GM18526 (cell line): ENCODE results near the gene BPIFB3.

Source experiments
- POLR2A ChIP-seq: IDR thresholded peaks from 3 replicates; pipeline ENCODE4 v1.6.1; 2011; ENCODE audit not compliant: insufficient read length; ENCODE audit errors: extremely low read depth

BPIFB3 gene, protein sequence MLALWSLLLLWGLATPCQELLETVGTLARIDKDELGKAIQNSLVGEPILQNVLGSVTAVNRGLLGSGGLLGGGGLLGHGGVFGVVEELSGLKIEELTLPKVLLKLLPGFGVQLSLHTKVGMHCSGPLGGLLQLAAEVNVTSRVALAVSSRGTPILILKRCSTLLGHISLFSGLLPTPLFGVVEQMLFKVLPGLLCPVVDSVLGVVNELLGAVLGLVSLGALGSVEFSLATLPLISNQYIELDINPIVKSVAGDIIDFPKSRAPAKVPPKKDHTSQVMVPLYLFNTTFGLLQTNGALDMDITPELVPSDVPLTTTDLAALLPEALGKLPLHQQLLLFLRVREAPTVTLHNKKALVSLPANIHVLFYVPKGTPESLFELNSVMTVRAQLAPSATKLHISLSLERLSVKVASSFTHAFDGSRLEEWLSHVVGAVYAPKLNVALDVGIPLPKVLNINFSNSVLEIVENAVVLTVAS

DNA sequence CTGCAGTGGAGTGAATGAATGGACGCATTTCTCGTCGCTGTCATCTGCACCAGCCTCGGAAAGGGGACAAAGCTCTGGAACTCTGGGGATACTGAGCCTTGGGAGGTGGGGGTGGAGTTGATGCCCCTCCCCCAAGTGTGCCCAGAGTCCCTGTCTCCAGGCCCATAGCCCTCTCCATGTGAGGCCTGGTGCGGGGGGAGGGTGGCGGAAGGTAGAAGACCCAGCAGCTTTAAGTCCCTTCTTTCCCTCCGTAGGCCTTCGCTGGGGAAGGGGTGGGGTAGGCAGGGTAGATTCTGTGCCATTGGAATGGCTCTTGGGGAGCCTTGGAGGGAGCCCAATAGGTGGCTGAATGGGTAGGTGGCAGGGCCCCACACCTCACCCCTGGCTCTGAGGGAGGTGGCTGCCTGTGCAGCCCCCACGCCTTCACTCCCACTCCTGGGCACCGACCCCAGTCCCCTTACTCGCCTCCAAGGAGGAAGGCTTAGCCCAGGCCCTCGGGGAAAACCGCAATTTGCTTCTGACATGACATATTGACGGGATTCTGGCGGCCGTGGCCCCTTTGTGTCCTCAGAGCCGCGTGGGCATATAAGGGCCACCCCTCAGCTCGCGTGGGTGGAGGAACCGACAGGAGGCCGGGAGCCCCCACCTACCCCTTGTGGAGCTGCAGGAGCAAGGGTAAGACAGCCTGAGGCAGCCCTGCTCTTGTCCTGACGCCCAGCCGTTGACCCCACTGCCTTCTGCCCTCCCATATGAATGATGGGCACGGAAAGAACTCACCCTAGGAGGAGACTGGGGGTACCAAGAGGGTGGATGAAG, at the start of gene BPIFB3:
BPIFB3 (plus strand) TSS at position 613 of the 816 bp plus-strand sequence. CDS start 1,533 bp downstream, outside the sequence.
- TF ChIP-seq POLR2A, result no peak

- no peak for TF ChIP-seq POLR2A
Observed at GRCh38 chr20:33004141-33004751, 49.5 kb upstream of the BPIFB3 start, which contains the start of gene SUN5. TSS of gene SUN5 (minus strand) at chr20:33004433. CDS start at chr20:33004340, 93 bp downstream.

DNA sequence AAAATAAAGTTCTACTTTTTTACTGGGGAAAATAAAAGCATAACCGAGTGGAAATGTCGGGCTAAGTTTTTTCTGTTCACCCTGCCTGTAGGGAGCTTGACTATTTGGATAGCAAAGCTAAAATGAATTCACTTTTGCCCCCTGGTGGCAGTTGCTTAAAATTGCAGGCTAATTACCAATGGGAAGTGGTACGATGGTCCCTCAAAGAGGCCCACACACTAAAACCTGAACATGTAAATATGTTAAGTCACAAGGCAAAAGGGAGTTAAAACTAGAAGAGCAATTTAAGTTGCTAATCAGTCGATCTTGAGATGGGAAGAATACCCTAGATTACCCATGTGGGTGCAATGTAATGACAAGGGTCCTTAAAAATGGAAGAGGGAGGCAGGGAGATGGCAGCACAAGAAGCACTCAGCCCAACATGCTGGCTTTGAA, 48.6 kb upstream of the BPIFB3 start:
- TF ChIP-seq POLR2A, result no peak

DNA sequence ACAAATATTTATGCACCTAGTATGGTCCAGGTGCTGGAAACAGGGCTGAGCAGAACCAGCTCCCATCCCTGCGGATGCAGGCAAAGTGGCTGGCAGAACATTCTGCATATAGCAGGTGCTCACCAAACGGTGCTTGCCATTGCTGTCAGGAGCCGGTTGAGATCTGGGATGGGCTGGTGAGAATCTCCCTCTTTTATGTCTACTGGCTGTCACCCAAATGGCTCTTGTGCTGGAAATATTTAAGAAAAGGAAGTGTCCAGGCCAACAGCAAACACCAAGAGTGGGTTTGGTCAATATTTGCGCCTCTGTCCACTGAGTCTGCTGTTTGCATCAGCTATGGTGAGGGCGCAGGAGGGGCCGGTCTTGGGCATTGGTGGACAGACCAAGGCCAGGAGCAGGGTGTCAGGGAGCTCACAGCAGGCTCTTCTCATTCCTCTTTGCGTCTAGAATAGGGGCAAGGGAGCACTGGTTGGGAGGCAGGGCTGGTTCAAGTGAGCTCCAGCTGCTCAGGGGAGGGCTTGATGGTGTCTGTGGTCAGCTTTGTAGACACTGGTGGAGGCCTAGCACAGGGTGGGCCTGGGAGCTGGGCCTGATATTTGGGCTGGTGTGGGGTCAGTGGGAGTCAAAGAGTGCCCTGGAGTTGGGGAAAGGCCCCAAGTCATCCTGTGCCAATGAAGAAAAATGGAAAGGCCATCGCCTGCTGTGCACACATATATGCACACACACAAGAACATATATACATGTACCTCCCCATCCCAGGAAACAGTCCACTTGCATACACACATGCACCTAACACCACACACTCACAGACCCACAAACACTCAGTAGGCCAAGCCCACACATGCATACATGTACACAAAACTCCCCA, 47.6 kb upstream of the BPIFB3 start:
- TF ChIP-seq POLR2A, result no peak

- TF ChIP-seq POLR2A, result no peak
Observed at GRCh38 chr20:33006776-33007375, 46.8 kb upstream of the BPIFB3 start.

DNA sequence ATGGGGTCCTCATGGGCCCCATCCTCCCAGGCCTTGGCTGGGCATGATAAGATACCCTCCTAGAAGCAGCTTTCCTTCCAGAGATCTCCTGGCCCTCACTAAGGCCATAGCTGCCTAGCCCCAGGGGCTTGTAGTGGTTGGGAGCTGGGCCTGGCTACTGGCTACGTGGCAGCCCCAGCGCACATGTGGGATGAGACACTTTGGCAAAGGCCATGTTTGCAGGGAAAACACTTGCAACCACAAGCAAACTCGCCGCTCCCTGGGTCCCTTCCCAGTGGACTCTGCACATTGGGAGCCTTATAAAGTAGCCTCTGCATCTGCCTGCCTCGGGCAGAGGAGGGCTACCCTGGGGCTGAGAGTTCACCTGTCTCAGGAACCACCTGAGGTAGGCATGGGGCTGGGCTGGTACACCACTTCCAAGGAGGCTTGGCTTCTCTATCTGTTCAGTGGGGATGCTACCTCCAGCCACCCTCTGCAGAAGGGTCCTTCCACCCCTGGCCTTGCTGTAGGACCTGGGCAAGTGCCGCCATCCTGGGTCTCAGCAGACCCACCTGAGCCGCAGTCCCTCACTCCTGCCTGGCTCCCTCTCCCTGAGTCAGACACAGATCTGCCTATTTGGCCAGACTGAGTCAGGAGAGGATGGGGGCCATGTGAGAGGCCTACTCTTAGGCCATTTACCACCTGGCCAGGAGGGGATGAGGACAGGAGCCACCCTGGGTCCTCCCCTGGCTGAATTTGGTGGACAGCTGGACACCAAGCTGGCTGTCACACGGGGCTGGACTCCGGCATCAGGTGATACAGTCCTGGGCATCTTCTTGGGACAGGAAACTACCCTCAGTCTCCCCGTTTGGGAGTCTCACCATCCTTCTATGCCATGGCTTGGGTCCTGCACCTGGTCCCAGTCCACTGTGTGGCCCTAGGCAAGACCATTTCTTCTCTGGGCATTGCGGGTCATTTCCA, 46.0 kb upstream of the BPIFB3 start, which contains the start of gene BPIFB2:
BPIFB2 (plus strand) TSS at position 329 of the 960 bp plus-strand sequence. CDS start 871 bp downstream, outside the sequence.
- no peak for TF ChIP-seq POLR2A

DNA sequence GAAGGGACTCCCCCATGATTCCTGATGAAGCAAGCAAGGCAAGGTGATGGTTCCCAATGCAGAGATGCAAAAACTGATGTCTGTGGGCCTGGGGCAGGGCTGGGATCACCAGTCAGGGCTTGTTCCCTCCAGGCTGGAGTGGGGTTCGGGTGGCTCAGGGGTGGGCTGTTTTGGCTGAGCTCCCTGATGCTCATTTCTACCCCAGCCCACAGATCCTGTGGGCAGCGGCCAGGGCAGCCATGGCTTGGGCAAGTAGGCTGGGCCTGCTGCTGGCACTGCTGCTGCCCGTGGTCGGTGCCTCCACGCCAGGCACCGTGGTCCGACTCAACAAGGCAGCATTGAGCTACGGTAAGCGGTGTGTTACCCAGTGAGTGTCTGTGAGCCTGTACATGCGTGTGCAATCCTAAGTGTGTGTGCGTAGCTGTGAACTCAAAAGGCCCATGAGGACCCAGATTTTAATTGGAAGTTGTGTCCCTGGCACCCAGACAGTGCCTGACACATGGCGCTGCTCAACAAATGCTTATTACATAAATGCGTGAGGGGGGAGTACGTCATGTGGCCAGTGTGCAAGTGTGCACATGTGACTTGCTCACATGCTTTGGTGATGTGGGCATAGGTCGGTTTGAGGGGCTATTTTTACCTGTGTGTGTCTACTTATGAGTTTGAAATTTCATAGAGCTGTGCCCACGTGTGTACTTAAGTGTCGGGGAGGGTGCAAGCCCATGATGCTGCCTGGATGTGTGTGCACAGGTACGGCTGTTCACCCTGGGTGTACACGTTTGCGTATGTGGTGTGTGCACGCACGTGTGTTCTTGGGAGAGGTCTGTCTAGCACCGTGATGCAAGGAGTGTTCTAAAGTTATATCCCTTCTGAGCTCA, 45.1 kb upstream of the BPIFB3 start:
- TF ChIP-seq POLR2A, result no peak

GRCh38 chr20:33009214-33010132, 44.2 kb upstream of the BPIFB3 start:
- TF ChIP-seq POLR2A, result no peak

DNA sequence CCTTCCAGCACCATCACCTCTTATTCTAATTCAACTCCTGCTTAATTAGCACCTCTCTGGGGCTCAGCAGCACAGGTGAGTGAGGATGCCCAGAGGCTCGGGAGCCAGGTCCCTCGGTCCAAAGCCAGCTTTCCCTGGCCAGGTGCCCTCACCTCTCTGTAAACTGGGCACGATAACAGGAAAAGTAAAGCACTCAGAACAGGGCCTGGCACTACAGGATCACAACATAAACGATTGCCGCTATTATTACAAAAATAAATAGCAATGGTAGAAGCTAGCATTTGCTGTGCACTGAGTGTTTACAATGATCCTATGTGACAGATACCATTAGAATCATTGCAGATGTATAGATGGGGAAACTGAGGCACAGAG, 43.6 kb upstream of the BPIFB3 start:
- TF ChIP-seq POLR2A, result no peak

GRCh38 chr20:33010674-33011449, 42.8 kb upstream of the BPIFB3 start:
- no peak for TF ChIP-seq POLR2A
